AG09309 (cell line): Measurements from ENCODE around the gene APBA2.

ENCODE experiments used
- DNase-seq: peaks from one replicate; pipeline ENCODE4 v3.0.0-alpha.2; 2010; ENCODE audit warnings: low read depth
- H3K4me3 ChIP-seq: 2 replicates; pipeline ENCODE4 v1.5.1; 2011; ENCODE audit warnings: mild to moderate bottlenecking, low read depth, low read length, moderate library complexity; ENCODE audit not compliant: control insufficient read depth
- CTCF ChIP-seq: IDR thresholded peaks from 2 replicates; pipeline ENCODE4 v1.5.1; 2011; ENCODE audit warnings: mild to moderate bottlenecking, low read depth, low read length, inconsistent platforms; ENCODE audit not compliant: insufficient read depth, control insufficient read depth; ENCODE audit errors: missing control alignments

Gene APBA2

GRCh38 chr15:29139540-29140459 lies 254.0 kb downstream of the APBA2 start:
- no peak overlapping the region for H3K4me3 ChIP-seq
- peak; percentile 91 for TF ChIP-seq CTCF
- no peak for DNase-seq

GRCh38 chr15:29140475-29141307 lies 254.9 kb downstream of the APBA2 start:
- TF ChIP-seq CTCF, result no peak
- H3K4me3 ChIP-seq, result no peak overlapping the region
- no peak for DNase-seq

GRCh38 chr15:29141308-29142128 lies 255.7 kb downstream of the APBA2 start:
- no peak overlapping the region for H3K4me3 ChIP-seq
- no peak for DNase-seq
- TF ChIP-seq CTCF, result no peak

- no peak overlapping the region for H3K4me3 ChIP-seq
- TF ChIP-seq CTCF, result no peak
- no peak for DNase-seq
Measured at GRCh38 chr15:29142129-29142747, 256.5 kb downstream of the APBA2 start.

GRCh38 chr15:29143293-29143692 lies 257.5 kb downstream of the APBA2 start:
- DNase-seq, result no peak
- H3K4me3 ChIP-seq, result no peak overlapping the region
- no peak for TF ChIP-seq CTCF

- no peak overlapping the region for H3K4me3 ChIP-seq
- DNase-seq, result peak; percentile 50
- no peak for TF ChIP-seq CTCF
Measured at GRCh38 chr15:29143909-29144635, 258.3 kb downstream of the APBA2 start.
